WTC11 (cell line): ENCODE results near the gene RADX. TPM values are rescaled to one million over a fixed set of nuclear protein-coding genes. Genes with fewer than 3 reads are reported as not detected.

Experiments used
- ATAC-seq: fragments of 200-7000 bp; cut with Tn5 transposase; 2 replicates; pipeline ENCODE4 v1.10.0; 2021; ENCODE audit warnings: mild to moderate bottlenecking, moderate library complexity
- CTCF ChIA-PET: fragments of 300-600 bp; sonication (Branson Sonifier 250); formaldehyde crosslinking; loops from one replicate; lab custom pipeline; 2021; ENCODE audit warnings: antibody characterized with exemption; lab: Charles Lee
- POLR2A ChIA-PET: fragments of 350-600 bp; sonication (Branson Sonifier 250); formaldehyde crosslinking; loops from one replicate; lab custom pipeline; 2021; ENCODE audit warnings: antibody characterized with exemption; lab: Charles Lee
- DNase-seq: peaks from one replicate; pipeline ENCODE4 v3.0.0; 2021; ENCODE audit warnings: low spot score
- H3K27ac Mint-ChIP-seq: 2 replicates; pipeline ENCODE4 v1.8.0; 2021; ENCODE audit warnings: mixed read lengths
- H3K27me3 Mint-ChIP-seq: 2 replicates; pipeline ENCODE4 v1.8.0; 2021; ENCODE audit warnings: low read depth, mild to moderate bottlenecking, moderate library complexity, mixed read lengths
- H3K36me3 Mint-ChIP-seq: 2 replicates; pipeline ENCODE4 v1.8.0; 2021; ENCODE audit warnings: mixed read lengths
- H3K4me1 Mint-ChIP-seq: 2 replicates; pipeline ENCODE4 v1.8.0; 2022; ENCODE audit warnings: mixed read lengths
- H3K4me3 Mint-ChIP-seq: 2 replicates; pipeline ENCODE4 v1.8.0; 2021; ENCODE audit warnings: mild to moderate bottlenecking, moderate library complexity, mixed read lengths
- H3K9me3 Mint-ChIP-seq: 2 replicates; pipeline ENCODE4 v1.8.0; 2021; ENCODE audit warnings: mixed read lengths
- ELF4 ChIP-seq: sonication (generic); formaldehyde crosslinking; IDR thresholded peaks from 2 replicates; pipeline ENCODE4 v1.8.1; 2022; ENCODE audit warnings: low read depth, mild to moderate bottlenecking, moderate library complexity, missing genetic modification reagents
- ESRRA ChIP-seq: sonication (generic); formaldehyde crosslinking; IDR thresholded peaks from 2 replicates; pipeline ENCODE4 v1.8.1; 2022; ENCODE audit warnings: mild to moderate bottlenecking, missing genetic modification reagents, borderline replicate concordance
- GABPB1 ChIP-seq: sonication (generic); formaldehyde crosslinking; IDR thresholded peaks from 2 replicates; pipeline ENCODE4 v1.8.1; 2023; ENCODE audit warnings: mild to moderate bottlenecking, missing genetic modification reagents
- GTF2I ChIP-seq: fragments of 250-450 bp; sonication (Bioruptor Pico); conservative IDR thresholded peaks from 2 replicates; pipeline ENCODE4 v1.4.0; 2021; ENCODE audit warnings: mild to moderate bottlenecking
- IRF2 ChIP-seq: sonication (generic); formaldehyde crosslinking; IDR thresholded peaks from 2 replicates; pipeline ENCODE4 v1.8.0; 2022; ENCODE audit warnings: low read depth, missing genetic modification reagents, borderline replicate concordance
- NFE2L1 ChIP-seq: sonication (generic); formaldehyde crosslinking; IDR thresholded peaks from 2 replicates; pipeline ENCODE4 v1.8.1; 2023; ENCODE audit warnings: missing genetic modification reagents
- NFYB ChIP-seq: sonication (generic); formaldehyde crosslinking; conservative IDR thresholded peaks from 2 replicates; pipeline ENCODE4 v1.8.0; 2022; ENCODE audit warnings: low read depth, missing genetic modification reagents
- OVOL2 ChIP-seq: fragments of 250-450 bp; sonication (Bioruptor Pico); IDR thresholded peaks from 2 replicates; pipeline ENCODE4 v1.9.0; 2021; ENCODE audit warnings: mild to moderate bottlenecking, borderline replicate concordance
- PRRX2 ChIP-seq: fragments of 250-450 bp; sonication (Bioruptor Pico); IDR thresholded peaks from 2 replicates; pipeline ENCODE4 v1.8.0; 2021; ENCODE audit warnings: mild to moderate bottlenecking
- RELA ChIP-seq: sonication (generic); formaldehyde crosslinking; IDR thresholded peaks from 2 replicates; pipeline ENCODE4 v1.8.1; 2022; ENCODE audit warnings: missing genetic modification reagents, mild to moderate bottlenecking, borderline replicate concordance
- RORB ChIP-seq: fragments of 250-450 bp; sonication (Bioruptor Pico); IDR thresholded peaks from 2 replicates; pipeline ENCODE4 v1.9.0; 2021; ENCODE audit warnings: mild to moderate bottlenecking
- SOX15 ChIP-seq: fragments of 250-450 bp; sonication (Bioruptor Pico); IDR thresholded peaks from 2 replicates; pipeline ENCODE4 v1.9.0; 2021; ENCODE audit warnings: mild to moderate bottlenecking
- TEAD4 ChIP-seq: sonication (generic); formaldehyde crosslinking; IDR thresholded peaks from 2 replicates; pipeline ENCODE4 v1.8.0; 2022; ENCODE audit warnings: mild to moderate bottlenecking, missing genetic modification reagents
- ZBTB21 ChIP-seq: sonication (generic); formaldehyde crosslinking; IDR thresholded peaks from 2 replicates; pipeline ENCODE4 v1.8.1; 2023; ENCODE audit warnings: mild to moderate bottlenecking, missing genetic modification reagents, borderline replicate concordance
- total RNA-seq: library from RNA; stranded (reverse); gene quantifications from 3 replicates; pipeline ENCODE4 v1.2.3, GENCODE V29; 2021
- TF ChIP-seq, protein P1 (sequence below): sonication (generic); formaldehyde crosslinking; IDR thresholded peaks from 2 replicates; pipeline ENCODE4 v1.8.0; 2022; ENCODE audit warnings: mild to moderate bottlenecking, missing genetic modification reagents
- TF ChIP-seq, protein P2 (sequence below): sonication (generic); formaldehyde crosslinking; conservative IDR thresholded peaks from 2 replicates; pipeline ENCODE4 v1.8.1; 2023; ENCODE audit warnings: mild to moderate bottlenecking, low read depth, missing genetic modification reagents, moderate library complexity
- TF ChIP-seq, protein P3 (sequence below): sonication (generic); formaldehyde crosslinking; IDR thresholded peaks from 2 replicates; pipeline ENCODE4 v1.8.0; 2023; ENCODE audit warnings: mild to moderate bottlenecking, missing genetic modification reagents
- TF ChIP-seq, protein P4 (sequence below): fragments of 250-450 bp; sonication (Bioruptor Pico); IDR thresholded peaks from 2 replicates; pipeline ENCODE4 v1.9.0; 2021; ENCODE audit warnings: moderate library complexity, mild to moderate bottlenecking, inconsistent platforms, borderline replicate concordance
- TF ChIP-seq, protein P5 (sequence below): fragments of 250-450 bp; sonication (Bioruptor Pico); IDR thresholded peaks from 2 replicates; pipeline ENCODE4 v1.8.0; 2021; ENCODE audit warnings: mild to moderate bottlenecking
- TF ChIP-seq, protein P6 (sequence below): fragments of 250-450 bp; sonication (Bioruptor Pico); IDR thresholded peaks from 2 replicates; pipeline ENCODE4 v2.1.2; 2022; ENCODE audit warnings: mild to moderate bottlenecking, moderate library complexity

The RADX gene
- total RNA-seq, 1 experiment from 2014 or later, result 4.4 TPM

DNA sequence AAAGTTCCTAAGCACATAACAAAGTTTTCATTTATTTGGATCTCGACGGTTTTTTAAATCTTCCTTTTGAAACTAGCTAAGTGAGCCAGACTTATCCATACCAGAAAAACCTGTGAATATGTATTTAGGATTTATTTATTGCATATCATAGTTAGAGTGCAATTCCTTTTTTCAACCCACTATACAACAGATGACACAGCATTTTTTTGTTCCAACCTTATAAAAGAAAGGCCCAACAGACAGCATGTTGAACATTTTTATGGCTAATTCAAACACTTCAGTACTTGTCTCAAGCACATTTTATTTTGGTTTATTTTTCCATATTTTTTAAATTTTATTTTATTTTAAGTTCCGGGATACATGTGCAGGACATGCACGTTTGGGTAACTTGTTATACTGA is 99.6 kb downstream of the RADX start (continued):
- TF ChIP-seq ZBTB21 (no peak), SOX15 (CRISPR knock-in tag) (no peak), RELA (CRISPR knock-in tag) (no peak)
- TF ChIP-seq, protein P1, sequence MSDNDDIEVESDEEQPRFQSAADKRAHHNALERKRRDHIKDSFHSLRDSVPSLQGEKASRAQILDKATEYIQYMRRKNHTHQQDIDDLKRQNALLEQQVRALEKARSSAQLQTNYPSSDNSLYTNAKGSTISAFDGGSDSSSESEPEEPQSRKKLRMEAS, result no peak
- TF ChIP-seq, protein P2, sequence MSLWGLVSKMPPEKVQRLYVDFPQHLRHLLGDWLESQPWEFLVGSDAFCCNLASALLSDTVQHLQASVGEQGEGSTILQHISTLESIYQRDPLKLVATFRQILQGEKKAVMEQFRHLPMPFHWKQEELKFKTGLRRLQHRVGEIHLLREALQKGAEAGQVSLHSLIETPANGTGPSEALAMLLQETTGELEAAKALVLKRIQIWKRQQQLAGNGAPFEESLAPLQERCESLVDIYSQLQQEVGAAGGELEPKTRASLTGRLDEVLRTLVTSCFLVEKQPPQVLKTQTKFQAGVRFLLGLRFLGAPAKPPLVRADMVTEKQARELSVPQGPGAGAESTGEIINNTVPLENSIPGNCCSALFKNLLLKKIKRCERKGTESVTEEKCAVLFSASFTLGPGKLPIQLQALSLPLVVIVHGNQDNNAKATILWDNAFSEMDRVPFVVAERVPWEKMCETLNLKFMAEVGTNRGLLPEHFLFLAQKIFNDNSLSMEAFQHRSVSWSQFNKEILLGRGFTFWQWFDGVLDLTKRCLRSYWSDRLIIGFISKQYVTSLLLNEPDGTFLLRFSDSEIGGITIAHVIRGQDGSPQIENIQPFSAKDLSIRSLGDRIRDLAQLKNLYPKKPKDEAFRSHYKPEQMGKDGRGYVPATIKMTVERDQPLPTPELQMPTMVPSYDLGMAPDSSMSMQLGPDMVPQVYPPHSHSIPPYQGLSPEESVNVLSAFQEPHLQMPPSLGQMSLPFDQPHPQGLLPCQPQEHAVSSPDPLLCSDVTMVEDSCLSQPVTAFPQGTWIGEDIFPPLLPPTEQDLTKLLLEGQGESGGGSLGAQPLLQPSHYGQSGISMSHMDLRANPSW (CRISPR knock-in tag), result no peak
- TF ChIP-seq, protein P3, sequence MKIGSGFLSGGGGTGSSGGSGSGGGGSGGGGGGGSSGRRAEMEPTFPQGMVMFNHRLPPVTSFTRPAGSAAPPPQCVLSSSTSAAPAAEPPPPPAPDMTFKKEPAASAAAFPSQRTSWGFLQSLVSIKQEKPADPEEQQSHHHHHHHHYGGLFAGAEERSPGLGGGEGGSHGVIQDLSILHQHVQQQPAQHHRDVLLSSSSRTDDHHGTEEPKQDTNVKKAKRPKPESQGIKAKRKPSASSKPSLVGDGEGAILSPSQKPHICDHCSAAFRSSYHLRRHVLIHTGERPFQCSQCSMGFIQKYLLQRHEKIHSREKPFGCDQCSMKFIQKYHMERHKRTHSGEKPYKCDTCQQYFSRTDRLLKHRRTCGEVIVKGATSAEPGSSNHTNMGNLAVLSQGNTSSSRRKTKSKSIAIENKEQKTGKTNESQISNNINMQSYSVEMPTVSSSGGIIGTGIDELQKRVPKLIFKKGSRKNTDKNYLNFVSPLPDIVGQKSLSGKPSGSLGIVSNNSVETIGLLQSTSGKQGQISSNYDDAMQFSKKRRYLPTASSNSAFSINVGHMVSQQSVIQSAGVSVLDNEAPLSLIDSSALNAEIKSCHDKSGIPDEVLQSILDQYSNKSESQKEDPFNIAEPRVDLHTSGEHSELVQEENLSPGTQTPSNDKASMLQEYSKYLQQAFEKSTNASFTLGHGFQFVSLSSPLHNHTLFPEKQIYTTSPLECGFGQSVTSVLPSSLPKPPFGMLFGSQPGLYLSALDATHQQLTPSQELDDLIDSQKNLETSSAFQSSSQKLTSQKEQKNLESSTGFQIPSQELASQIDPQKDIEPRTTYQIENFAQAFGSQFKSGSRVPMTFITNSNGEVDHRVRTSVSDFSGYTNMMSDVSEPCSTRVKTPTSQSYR, result no peak
- TF ChIP-seq, protein P4, sequence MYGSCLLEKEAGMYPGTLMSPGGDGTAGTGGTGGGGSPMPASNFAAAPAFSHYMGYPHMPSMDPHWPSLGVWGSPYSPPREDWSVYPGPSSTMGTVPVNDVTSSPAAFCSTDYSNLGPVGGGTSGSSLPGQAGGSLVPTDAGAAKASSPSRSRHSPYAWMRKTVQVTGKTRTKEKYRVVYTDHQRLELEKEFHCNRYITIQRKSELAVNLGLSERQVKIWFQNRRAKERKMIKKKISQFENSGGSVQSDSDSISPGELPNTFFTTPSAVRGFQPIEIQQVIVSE (CRISPR knock-in tag), result no peak

DNA sequence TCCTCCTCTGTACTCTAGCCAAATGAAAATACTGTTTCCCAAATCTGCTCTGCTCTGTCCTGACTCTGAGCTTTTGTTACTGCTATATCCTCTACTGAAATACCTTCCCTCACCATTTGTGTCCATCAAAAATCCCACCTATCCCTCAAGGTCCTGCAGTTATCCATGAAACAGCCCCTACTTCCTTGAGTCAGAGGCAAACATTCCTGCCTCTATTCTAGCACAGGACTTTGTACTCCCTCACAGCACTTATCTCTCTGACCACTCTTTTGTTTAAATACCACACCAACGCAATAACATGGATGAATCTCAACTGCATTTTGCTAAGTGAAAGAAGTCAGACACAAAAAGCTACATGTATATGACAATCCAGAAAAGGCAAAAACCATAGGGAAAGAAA is 104.2 kb downstream of the RADX start:
- ChIA-PET CTCF (interaction anchor here (1.6 kb wide), 1 partner anchor 10 kb away, joined by 3 read pairs; the partner anchor contains the start of gene RNF128), POLR2A (no interaction called here)
- no peak for DNase-seq
- ATAC-seq, result no peak
- no peaks in the 10 kb centered on the region for H3K4me1 Mint-ChIP-seq
- H3K4me3 Mint-ChIP-seq, result no peak overlapping the region
- H3K36me3 Mint-ChIP-seq, result no peaks in the 10 kb centered on the region
- H3K27me3 Mint-ChIP-seq, result no peaks in the 10 kb centered on the region
- TF ChIP-seq GABPB1 (CRISPR knock-in tag), result 0 out of 2 replicates have a peak, but pooled peaks have one; percentile 38
- TF ChIP-seq TEAD4 (CRISPR knock-in tag), result no peak
- no peak for TF ChIP-seq RELA (CRISPR knock-in tag)
- no peaks in the 10 kb centered on the region for H3K9me3 Mint-ChIP-seq
- no peak overlapping the region for H3K27ac Mint-ChIP-seq

DNA sequence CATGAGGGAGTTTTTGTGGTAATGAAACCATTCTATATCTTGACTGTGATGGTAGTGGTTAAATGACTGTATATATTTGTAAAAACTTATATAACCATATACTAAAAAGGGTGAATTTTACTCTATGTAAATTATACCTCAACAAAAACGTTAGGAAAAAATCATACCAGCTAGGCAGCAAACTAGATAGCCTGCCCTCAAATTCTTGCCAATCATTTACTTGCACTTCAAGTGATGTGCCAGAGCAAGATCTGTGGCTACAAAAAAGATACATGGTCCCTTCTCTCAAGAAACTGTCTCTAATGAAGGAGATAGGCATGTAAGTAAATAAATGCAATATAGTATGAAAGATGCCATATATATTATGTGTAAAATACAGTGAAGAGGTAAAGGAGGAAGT is 104.7 kb downstream of the RADX start:
- no peak overlapping the region for H3K27ac Mint-ChIP-seq
- POLR2A ChIA-PET, result no interaction called here

More for the DNA sequence above, 104.7 kb downstream of the RADX start:
- no peaks in the 10 kb centered on the region for H3K36me3 Mint-ChIP-seq
- H3K4me1 Mint-ChIP-seq, result no peaks in the 10 kb centered on the region
- no peak for DNase-seq
- ATAC-seq, result no peak
- no peak overlapping the region for H3K4me3 Mint-ChIP-seq
- TF ChIP-seq ESRRA (no peak), NFYB (CRISPR knock-in tag) (no peak), IRF2 (CRISPR knock-in tag) (no peak), NFE2L1 (CRISPR knock-in tag) (no peak), RORB (CRISPR knock-in tag) (no peak), OVOL2 (CRISPR knock-in tag) (no peak), ELF4 (CRISPR knock-in tag) (no peak), GTF2I (no peak), PRRX2 (CRISPR knock-in tag) (no peak)
- TF ChIP-seq, protein P5, sequence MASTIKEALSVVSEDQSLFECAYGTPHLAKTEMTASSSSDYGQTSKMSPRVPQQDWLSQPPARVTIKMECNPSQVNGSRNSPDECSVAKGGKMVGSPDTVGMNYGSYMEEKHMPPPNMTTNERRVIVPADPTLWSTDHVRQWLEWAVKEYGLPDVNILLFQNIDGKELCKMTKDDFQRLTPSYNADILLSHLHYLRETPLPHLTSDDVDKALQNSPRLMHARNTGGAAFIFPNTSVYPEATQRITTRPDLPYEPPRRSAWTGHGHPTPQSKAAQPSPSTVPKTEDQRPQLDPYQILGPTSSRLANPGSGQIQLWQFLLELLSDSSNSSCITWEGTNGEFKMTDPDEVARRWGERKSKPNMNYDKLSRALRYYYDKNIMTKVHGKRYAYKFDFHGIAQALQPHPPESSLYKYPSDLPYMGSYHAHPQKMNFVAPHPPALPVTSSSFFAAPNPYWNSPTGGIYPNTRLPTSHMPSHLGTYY (CRISPR knock-in tag), result no peak
- TF ChIP-seq, protein P6, sequence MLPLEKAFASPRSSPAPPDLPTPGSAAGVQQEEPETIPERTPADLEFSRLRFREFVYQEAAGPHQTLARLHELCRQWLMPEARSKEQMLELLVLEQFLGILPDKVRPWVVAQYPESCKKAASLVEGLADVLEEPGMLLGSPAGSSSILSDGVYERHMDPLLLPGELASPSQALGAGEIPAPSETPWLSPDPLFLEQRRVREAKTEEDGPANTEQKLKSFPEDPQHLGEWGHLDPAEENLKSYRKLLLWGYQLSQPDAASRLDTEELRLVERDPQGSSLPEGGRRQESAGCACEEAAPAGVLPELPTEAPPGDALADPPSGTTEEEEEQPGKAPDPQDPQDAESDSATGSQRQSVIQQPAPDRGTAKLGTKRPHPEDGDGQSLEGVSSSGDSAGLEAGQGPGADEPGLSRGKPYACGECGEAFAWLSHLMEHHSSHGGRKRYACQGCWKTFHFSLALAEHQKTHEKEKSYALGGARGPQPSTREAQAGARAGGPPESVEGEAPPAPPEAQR, result no peak
- no peaks in the 10 kb centered on the region for H3K9me3 Mint-ChIP-seq
- CTCF ChIA-PET, result interaction anchor here (1.6 kb wide), 1 partner anchor 10 kb away, joined by 3 read pairs; the partner anchor contains the start of gene RNF128
- H3K27me3 Mint-ChIP-seq, result no peaks in the 10 kb centered on the region
